ENCODE measurements around the gene PLCXD3.

Gene PLCXD3

GRCh38 chr5:41270423-41271251 is 239.8 kb downstream of the PLCXD3 start:
- no peaks in the 10 kb centered on the region for H3K79me2 ChIP-seq (ENCODE audit: insufficient read depth, low read length)
- H4K20me1 ChIP-seq (ENCODE audit: insufficient read depth, low read length, poor library complexity, severe bottlenecking), result no peaks in the 10 kb centered on the region
- peak overlapping the region; percentile 47 for H3K4me2 ChIP-seq (ENCODE audit: low read depth, low read length, poor library complexity, severe bottlenecking)
- H3K9me3 ChIP-seq (ENCODE audit: insufficient read depth, low read depth, low read length), result no peaks in the 10 kb centered on the region
- H3K36me3 ChIP-seq (ENCODE audit: insufficient read depth, low read length), result no peaks in the 10 kb centered on the region
- no peaks in the 10 kb centered on the region for H3F3A ChIP-seq (ENCODE audit: low read depth)
- peak overlapping the region; percentile 70 for H2AFZ ChIP-seq (ENCODE audit: low read length)
- no peaks in the 10 kb centered on the region for H3K9me2 ChIP-seq (replicated peaks; ENCODE audit: low read depth, low read length)
- H3K4me3 ChIP-seq (ENCODE audit: low read length, poor library complexity, severe bottlenecking), result peak overlapping the region; percentile 52
- H3K4me1 ChIP-seq (ENCODE audit: insufficient read depth, low read length, poor library complexity, severe bottlenecking), result no peaks in the 10 kb centered on the region
- H3K9ac ChIP-seq (ENCODE audit: low read depth, low read length, poor library complexity, severe bottlenecking), result no peak overlapping the region
- H3K27me3 ChIP-seq (ENCODE audit: insufficient read depth, low read length, poor library complexity, severe bottlenecking), result no peaks in the 10 kb centered on the region
- no peak for TF ChIP-seq EZH2phosphoT487 (IDR thresholded peaks at IDR 0.05; ENCODE audit: borderline replicate concordance)
- TF ChIP-seq, protein P1, sequence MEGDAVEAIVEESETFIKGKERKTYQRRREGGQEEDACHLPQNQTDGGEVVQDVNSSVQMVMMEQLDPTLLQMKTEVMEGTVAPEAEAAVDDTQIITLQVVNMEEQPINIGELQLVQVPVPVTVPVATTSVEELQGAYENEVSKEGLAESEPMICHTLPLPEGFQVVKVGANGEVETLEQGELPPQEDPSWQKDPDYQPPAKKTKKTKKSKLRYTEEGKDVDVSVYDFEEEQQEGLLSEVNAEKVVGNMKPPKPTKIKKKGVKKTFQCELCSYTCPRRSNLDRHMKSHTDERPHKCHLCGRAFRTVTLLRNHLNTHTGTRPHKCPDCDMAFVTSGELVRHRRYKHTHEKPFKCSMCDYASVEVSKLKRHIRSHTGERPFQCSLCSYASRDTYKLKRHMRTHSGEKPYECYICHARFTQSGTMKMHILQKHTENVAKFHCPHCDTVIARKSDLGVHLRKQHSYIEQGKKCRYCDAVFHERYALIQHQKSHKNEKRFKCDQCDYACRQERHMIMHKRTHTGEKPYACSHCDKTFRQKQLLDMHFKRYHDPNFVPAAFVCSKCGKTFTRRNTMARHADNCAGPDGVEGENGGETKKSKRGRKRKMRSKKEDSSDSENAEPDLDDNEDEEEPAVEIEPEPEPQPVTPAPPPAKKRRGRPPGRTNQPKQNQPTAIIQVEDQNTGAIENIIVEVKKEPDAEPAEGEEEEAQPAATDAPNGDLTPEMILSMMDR (conservative IDR thresholded peaks at IDR 0.05; ENCODE audit: low read length), result peak; percentile 84

DNA sequence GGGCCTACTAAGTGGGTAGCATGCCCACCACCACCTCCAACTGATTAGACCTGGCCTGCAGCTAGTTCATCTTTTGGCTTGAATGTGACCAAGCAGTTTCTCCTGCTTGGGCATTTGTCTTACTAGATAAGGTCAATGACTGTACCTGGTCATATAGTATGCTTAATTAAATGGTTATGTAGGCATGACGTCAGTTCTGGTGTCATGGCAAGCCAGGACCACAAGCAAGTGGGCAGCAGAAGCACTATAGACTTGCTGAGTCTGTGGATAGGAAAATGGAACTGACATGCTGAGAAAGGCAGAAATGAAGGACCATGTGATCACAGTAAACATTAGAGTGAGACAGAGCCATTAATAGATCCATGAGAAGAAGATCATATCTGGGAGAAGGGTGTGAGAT is 241.5 kb downstream of the PLCXD3 start:
- no peaks in the 10 kb centered on the region for H3K27me3 ChIP-seq (ENCODE audit: insufficient read depth, low read length, poor library complexity, severe bottlenecking)
- no peaks in the 10 kb centered on the region for H3K4me1 ChIP-seq (ENCODE audit: insufficient read depth, low read length, poor library complexity, severe bottlenecking)
- no peak overlapping the region for H3K4me2 ChIP-seq (ENCODE audit: low read depth, low read length, poor library complexity, severe bottlenecking)
- no peaks in the 10 kb centered on the region for H3K79me2 ChIP-seq (ENCODE audit: insufficient read depth, low read length)
- no peaks in the 10 kb centered on the region for H3K9me3 ChIP-seq (ENCODE audit: insufficient read depth, low read depth, low read length)
- no peaks in the 10 kb centered on the region for H3K36me3 ChIP-seq (ENCODE audit: insufficient read depth, low read length)
- no peak overlapping the region for H3K9ac ChIP-seq (ENCODE audit: low read depth, low read length, poor library complexity, severe bottlenecking)
- H3K4me3 ChIP-seq (ENCODE audit: low read length, poor library complexity, severe bottlenecking), result no peak overlapping the region
- H3F3A ChIP-seq (ENCODE audit: low read depth), result no peaks in the 10 kb centered on the region
- TF ChIP-seq, protein P1 (conservative IDR thresholded peaks at IDR 0.05; ENCODE audit: low read length), result no peak
- TF ChIP-seq EZH2phosphoT487 (IDR thresholded peaks at IDR 0.05; ENCODE audit: borderline replicate concordance), result no peak
- H3K9me2 ChIP-seq (replicated peaks; ENCODE audit: low read depth, low read length), result no peaks in the 10 kb centered on the region
- no peak overlapping the region for H2AFZ ChIP-seq (ENCODE audit: low read length)
- no peaks in the 10 kb centered on the region for H4K20me1 ChIP-seq (ENCODE audit: insufficient read depth, low read length, poor library complexity, severe bottlenecking)

DNA sequence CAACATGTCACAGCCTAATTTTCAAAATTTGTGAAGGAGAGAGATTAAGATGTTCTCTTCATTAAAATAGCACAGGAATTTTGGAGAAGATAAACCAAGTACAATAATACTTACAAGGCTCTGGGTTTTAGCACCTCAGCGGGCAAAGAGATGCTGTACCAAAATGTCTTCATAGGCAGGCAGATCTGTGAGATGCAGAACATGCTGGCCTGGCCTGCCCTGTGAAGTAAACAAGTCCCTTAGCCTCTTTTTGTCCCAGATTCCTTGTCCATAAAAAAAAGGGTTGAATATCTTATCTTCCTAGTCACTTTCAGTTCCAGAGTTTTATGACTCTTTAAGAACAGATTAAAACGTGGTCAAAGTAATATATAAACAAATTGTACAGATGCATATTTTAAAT is 244.0 kb downstream of the PLCXD3 start:
- TF ChIP-seq, protein P1 (conservative IDR thresholded peaks at IDR 0.05; ENCODE audit: low read length), result no peak
- TF ChIP-seq EZH2phosphoT487 (IDR thresholded peaks at IDR 0.05; ENCODE audit: borderline replicate concordance), result no peak

More for the DNA sequence above, 244.0 kb downstream of the PLCXD3 start:
- Histone ChIP-seq H3K4me2 (ENCODE audit: low read depth, low read length, poor library complexity, severe bottlenecking) (no peak overlapping the region), H3F3A (ENCODE audit: low read depth) (no peaks in the 10 kb centered on the region), H3K9me2 (replicated peaks; ENCODE audit: low read depth, low read length) (no peaks in the 10 kb centered on the region), H3K4me1 (ENCODE audit: insufficient read depth, low read length, poor library complexity, severe bottlenecking) (no peaks in the 10 kb centered on the region), H3K9ac (ENCODE audit: low read depth, low read length, poor library complexity, severe bottlenecking) (no peak overlapping the region), H3K79me2 (ENCODE audit: insufficient read depth, low read length) (no peaks in the 10 kb centered on the region), H3K4me3 (ENCODE audit: low read length, poor library complexity, severe bottlenecking) (no peak overlapping the region), H3K9me3 (ENCODE audit: insufficient read depth, low read depth, low read length) (no peaks in the 10 kb centered on the region), H2AFZ (ENCODE audit: low read length) (no peak overlapping the region), H4K20me1 (ENCODE audit: insufficient read depth, low read length, poor library complexity, severe bottlenecking) (no peaks in the 10 kb centered on the region), H3K27me3 (ENCODE audit: insufficient read depth, low read length, poor library complexity, severe bottlenecking) (no peaks in the 10 kb centered on the region), H3K36me3 (ENCODE audit: insufficient read depth, low read length) (no peaks in the 10 kb centered on the region)
